Measurements from ENCODE around the gene CRTC1. TPM values are rescaled to one million over a fixed set of nuclear protein-coding genes. Genes with fewer than 3 reads are reported as not detected.

CRTC1 gene
- total and polyA plus RNA-seq, 2 of the 13 experiments (the other 11 are each of a cell fraction or from before 2014, with no cell fraction given), result 2.0 to 2.7 TPM

- TF ChIP-seq ZNF180 (CRISPR knock-in tag; IDR thresholded peaks at IDR 0.05; ENCODE audit: borderline replicate concordance, low read depth) (no peak), KMT2B (CRISPR knock-in tag; IDR thresholded peaks at IDR 0.05) (no peak), RBFOX2 (IDR thresholded peaks at IDR 0.05; ENCODE audit: low read depth, low read length) (no peak), MAF1 (CRISPR knock-in tag; IDR thresholded peaks at IDR 0.05; ENCODE audit: borderline replicate concordance) (no peak), ZSCAN29 (CRISPR knock-in tag; conservative IDR thresholded peaks at IDR 0.05) (0 out of 2 replicates have a peak, but pooled peaks have one; percentile 32), ZNF414 (CRISPR knock-in tag; IDR thresholded peaks at IDR 0.05) (no peak), CEBPZ (IDR thresholded peaks at IDR 0.05; ENCODE audit: low read length) (no peak), ZNF766 (CRISPR knock-in tag; IDR thresholded peaks at IDR 0.05; ENCODE audit: borderline replicate concordance) (no peak), ZNF329 (CRISPR knock-in tag; IDR thresholded peaks at IDR 0.05; ENCODE audit: low read depth) (no peak), TBX2 (CRISPR knock-in tag; IDR thresholded peaks at IDR 0.05; ENCODE audit: borderline replicate concordance) (peak; percentile 90), TFAP4 (IDR thresholded peaks at IDR 0.05; ENCODE audit: borderline replicate concordance, low read depth) (peak; percentile 75; the same call in 1 of the 2 replicates), ZNF83 (CRISPR knock-in tag; IDR thresholded peaks at IDR 0.05; ENCODE audit: borderline replicate concordance) (no peak), ZBTB44 (CRISPR knock-in tag; IDR thresholded peaks at IDR 0.05) (no peak), FOXC1 (CRISPR knock-in tag; IDR thresholded peaks at IDR 0.05; ENCODE audit: borderline replicate concordance) (no peak), KIAA2018 (CRISPR knock-in tag; IDR thresholded peaks at IDR 0.05; ENCODE audit: borderline replicate concordance) (no peak)
Measured at GRCh38 chr19:18731562-18732008, 48.1 kb downstream of the CRTC1 start (continued).

All from HepG2 (cell line).